ENCODE measurements around the gene TOR3A.

GRCh38 chr1:179080866-179081686, 794 bp upstream of the TOR3A start:
- TF ChIP-seq MYC (IDR thresholded peaks at IDR 0.05; ENCODE audit: low read depth, low read length) (no peak), POLR2A (IDR thresholded peaks at IDR 0.05; ENCODE audit: low read depth, low read length) (no peak), CTCF (IDR thresholded peaks at IDR 0.05; ENCODE audit: extremely low read depth in 1 of 2, insufficient read depth in 1 of 2, low read depth in 1 of 2, low read length in 2 of 2) (no peak), POLR2AphosphoS5 (IDR thresholded peaks at IDR 0.05; ENCODE audit: insufficient read depth, low read depth, low read length) (no peak), MAX (IDR thresholded peaks at IDR 0.05; ENCODE audit: insufficient read depth, insufficient read length) (no peak)
